ENCODE data around the gene MEGF11.

DNA sequence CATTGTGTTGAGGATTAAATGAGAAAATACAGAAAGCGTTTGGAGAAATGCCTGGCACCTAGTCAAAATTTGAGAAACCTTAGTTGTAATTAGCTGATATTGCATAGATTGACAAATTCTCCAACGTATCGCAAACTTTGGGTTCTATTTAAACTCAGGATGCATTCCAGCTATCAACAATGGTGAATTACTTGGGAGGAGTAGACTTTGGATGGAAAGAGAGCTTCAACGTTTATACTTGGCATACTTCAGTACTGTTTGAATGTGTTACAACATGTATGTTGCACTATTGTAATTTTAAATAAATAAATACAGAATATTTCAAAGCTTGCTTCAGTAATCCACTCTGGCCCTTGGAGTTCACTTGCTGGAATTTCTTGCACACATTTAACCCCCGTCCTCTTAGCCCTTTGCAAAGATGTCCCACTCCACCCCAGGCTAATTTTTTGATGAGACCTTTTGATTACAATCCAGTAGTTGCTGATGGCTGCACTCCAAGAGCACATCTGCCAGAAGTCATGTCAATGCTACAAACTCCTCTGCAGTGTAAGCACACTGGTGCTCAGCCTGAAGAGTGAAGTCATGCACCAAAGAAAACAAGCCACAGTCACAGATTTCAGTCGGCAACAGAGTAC is 35.1 kb upstream of the MEGF11 start:
- TF ChIP-seq, protein P1, sequence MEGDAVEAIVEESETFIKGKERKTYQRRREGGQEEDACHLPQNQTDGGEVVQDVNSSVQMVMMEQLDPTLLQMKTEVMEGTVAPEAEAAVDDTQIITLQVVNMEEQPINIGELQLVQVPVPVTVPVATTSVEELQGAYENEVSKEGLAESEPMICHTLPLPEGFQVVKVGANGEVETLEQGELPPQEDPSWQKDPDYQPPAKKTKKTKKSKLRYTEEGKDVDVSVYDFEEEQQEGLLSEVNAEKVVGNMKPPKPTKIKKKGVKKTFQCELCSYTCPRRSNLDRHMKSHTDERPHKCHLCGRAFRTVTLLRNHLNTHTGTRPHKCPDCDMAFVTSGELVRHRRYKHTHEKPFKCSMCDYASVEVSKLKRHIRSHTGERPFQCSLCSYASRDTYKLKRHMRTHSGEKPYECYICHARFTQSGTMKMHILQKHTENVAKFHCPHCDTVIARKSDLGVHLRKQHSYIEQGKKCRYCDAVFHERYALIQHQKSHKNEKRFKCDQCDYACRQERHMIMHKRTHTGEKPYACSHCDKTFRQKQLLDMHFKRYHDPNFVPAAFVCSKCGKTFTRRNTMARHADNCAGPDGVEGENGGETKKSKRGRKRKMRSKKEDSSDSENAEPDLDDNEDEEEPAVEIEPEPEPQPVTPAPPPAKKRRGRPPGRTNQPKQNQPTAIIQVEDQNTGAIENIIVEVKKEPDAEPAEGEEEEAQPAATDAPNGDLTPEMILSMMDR (conservative IDR thresholded peaks at IDR 0.05; ENCODE audit: low read length), result no peak
- no peak for TF ChIP-seq EZH2phosphoT487 (IDR thresholded peaks at IDR 0.05; ENCODE audit: borderline replicate concordance, low read depth, low read length)
